KMS-11 (cell line): ENCODE results near the gene ZNF518B.

Source experiments
- H2AFZ ChIP-seq: fragments of 200-600 bp; sonication (generic); 2 replicates; pipeline ENCODE4 v1.6.1; 2016; ENCODE audit warnings: antibody characterized with exemption, mixed run types, low read depth
- H3K27ac ChIP-seq: fragments of 200-600 bp; sonication (generic); 2 replicates; pipeline ENCODE4 v1.6.1; 2016; ENCODE audit warnings: mild to moderate bottlenecking, mixed run types
- H3K27me3 ChIP-seq: fragments of 200-600 bp; sonication (generic); 2 replicates; pipeline ENCODE4 v1.6.1; 2017; ENCODE audit warnings: mild to moderate bottlenecking, low read depth, mixed run types, moderate library complexity; ENCODE audit not compliant: insufficient read depth
- H3K36me3 ChIP-seq: fragments of 200-600 bp; sonication (generic); 2 replicates; pipeline ENCODE4 v1.6.1; 2017; ENCODE audit warnings: mild to moderate bottlenecking, mixed run types; ENCODE audit not compliant: insufficient read depth
- H3K4me1 ChIP-seq: fragments of 200-600 bp; sonication (generic); 2 replicates; pipeline ENCODE4 v1.6.1; 2016; ENCODE audit warnings: mild to moderate bottlenecking, low read depth, mixed run types; ENCODE audit not compliant: poor library complexity, severe bottlenecking
- H3K4me2 ChIP-seq: fragments of 200-600 bp; sonication (generic); 2 replicates; pipeline ENCODE4 v1.7.0; 2016; ENCODE audit warnings: mild to moderate bottlenecking, mixed run types
- H3K4me3 ChIP-seq: fragments of 200-600 bp; sonication (generic); IDR thresholded peaks from 2 replicates; pipeline ENCODE4 v1.6.1; 2017; ENCODE audit warnings: low read depth, low read length, mixed read lengths; ENCODE audit not compliant: insufficient read depth
- H3K79me2 ChIP-seq: fragments of 200-600 bp; sonication (generic); 2 replicates; pipeline ENCODE4 v1.6.1; 2016; ENCODE audit warnings: low read depth, mixed run types; ENCODE audit not compliant: insufficient read depth
- H3K9ac ChIP-seq: fragments of 200-600 bp; sonication (generic); 2 replicates; pipeline ENCODE4 v1.6.1; 2016; ENCODE audit warnings: mild to moderate bottlenecking, mixed run types
- H4K20me1 ChIP-seq: fragments of 200-600 bp; sonication (generic); 2 replicates; pipeline ENCODE4 v1.6.1; 2016; ENCODE audit warnings: mild to moderate bottlenecking, mixed run types; ENCODE audit not compliant: insufficient read depth
- TF ChIP-seq, protein P1 (sequence below): fragments of 200-600 bp; sonication (generic); conservative IDR thresholded peaks from 2 replicates; pipeline ENCODE4 v1.6.1; 2017; ENCODE audit warnings: low read depth, mild to moderate bottlenecking, antibody characterized with exemption, low read length, moderate library complexity, mixed read lengths

ZNF518B gene

GRCh38 chr4:10421344-10422055, 35.7 kb downstream of the ZNF518B start:
- no peak overlapping the region for H3K4me2 ChIP-seq
- H3K4me1 ChIP-seq: no peaks in the 10 kb centered on the region
- no peaks in the 10 kb centered on the region for H3K79me2 ChIP-seq
- H3K27ac ChIP-seq: no peak overlapping the region
- H3K9ac ChIP-seq: no peak overlapping the region
- H4K20me1 ChIP-seq: no peaks in the 10 kb centered on the region
- H3K27me3 ChIP-seq: no peaks in the 10 kb centered on the region
- H3K4me3 ChIP-seq: no peak overlapping the region
- H3K36me3 ChIP-seq: no peaks in the 10 kb centered on the region
- TF ChIP-seq, protein P1, sequence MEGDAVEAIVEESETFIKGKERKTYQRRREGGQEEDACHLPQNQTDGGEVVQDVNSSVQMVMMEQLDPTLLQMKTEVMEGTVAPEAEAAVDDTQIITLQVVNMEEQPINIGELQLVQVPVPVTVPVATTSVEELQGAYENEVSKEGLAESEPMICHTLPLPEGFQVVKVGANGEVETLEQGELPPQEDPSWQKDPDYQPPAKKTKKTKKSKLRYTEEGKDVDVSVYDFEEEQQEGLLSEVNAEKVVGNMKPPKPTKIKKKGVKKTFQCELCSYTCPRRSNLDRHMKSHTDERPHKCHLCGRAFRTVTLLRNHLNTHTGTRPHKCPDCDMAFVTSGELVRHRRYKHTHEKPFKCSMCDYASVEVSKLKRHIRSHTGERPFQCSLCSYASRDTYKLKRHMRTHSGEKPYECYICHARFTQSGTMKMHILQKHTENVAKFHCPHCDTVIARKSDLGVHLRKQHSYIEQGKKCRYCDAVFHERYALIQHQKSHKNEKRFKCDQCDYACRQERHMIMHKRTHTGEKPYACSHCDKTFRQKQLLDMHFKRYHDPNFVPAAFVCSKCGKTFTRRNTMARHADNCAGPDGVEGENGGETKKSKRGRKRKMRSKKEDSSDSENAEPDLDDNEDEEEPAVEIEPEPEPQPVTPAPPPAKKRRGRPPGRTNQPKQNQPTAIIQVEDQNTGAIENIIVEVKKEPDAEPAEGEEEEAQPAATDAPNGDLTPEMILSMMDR: no peak
- no peak overlapping the region for H2AFZ ChIP-seq

GRCh38 chr4:10417740-10418139, 39.5 kb downstream of the ZNF518B start:
- Histone ChIP-seq H3K79me2 (no peaks in the 10 kb centered on the region), H2AFZ (no peak overlapping the region), H3K4me1 (no peaks in the 10 kb centered on the region), H3K36me3 (no peaks in the 10 kb centered on the region), H3K27ac (no peak overlapping the region), H3K9ac (no peak overlapping the region), H3K4me3 (no peak overlapping the region), H3K4me2 (no peak overlapping the region), H3K27me3 (no peaks in the 10 kb centered on the region), H4K20me1 (no peaks in the 10 kb centered on the region)
- TF ChIP-seq, protein P1: no peak

DNA sequence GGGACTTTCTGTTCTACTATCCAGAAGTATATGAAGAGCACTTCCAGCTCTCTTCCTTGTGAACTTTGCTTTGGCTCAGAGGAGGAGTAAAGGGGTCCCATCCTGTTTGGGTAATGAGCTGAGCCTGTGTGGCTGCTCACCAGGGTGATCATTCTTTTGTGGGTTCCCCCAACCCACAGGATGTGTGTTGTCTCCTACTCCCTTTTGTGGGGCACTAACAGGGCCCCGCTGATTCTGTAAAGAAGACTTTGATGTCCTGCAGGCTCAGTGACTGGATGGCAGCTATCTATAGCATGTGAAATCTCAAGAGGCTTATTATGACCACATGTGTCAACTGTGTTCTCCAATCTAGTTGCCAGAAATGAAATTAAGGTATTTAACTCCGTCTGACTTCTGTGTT, 40.8 kb downstream of the ZNF518B start:
- no peaks in the 10 kb centered on the region for H3K4me1 ChIP-seq
- no peak overlapping the region for H3K9ac ChIP-seq
- H3K27me3 ChIP-seq: no peaks in the 10 kb centered on the region
- no peak overlapping the region for H3K4me3 ChIP-seq
- TF ChIP-seq, protein P1: no peak
- no peak overlapping the region for H2AFZ ChIP-seq
- no peak overlapping the region for H3K4me2 ChIP-seq
- no peaks in the 10 kb centered on the region for H4K20me1 ChIP-seq
- H3K36me3 ChIP-seq: no peaks in the 10 kb centered on the region
- no peaks in the 10 kb centered on the region for H3K79me2 ChIP-seq
- H3K27ac ChIP-seq: no peak overlapping the region

GRCh38 chr4:10413177-10413576, 44.0 kb downstream of the ZNF518B start:
- H3K4me1 ChIP-seq: no peaks in the 10 kb centered on the region
- H3K4me2 ChIP-seq: no peak overlapping the region
- no peak overlapping the region for H3K27ac ChIP-seq
- H2AFZ ChIP-seq: no peak overlapping the region
- no peak overlapping the region for H3K4me3 ChIP-seq
- no peaks in the 10 kb centered on the region for H4K20me1 ChIP-seq
- H3K9ac ChIP-seq: no peak overlapping the region
- no peaks in the 10 kb centered on the region for H3K27me3 ChIP-seq
- no peaks in the 10 kb centered on the region for H3K79me2 ChIP-seq
- no peaks in the 10 kb centered on the region for H3K36me3 ChIP-seq
- TF ChIP-seq, protein P1: no peak
